Right lobe of liver (tissue), 4 donors: ENCODE measurements around the gene DIO2.

Experiments used
- POLR2A ChIP-seq: fragments of 450-650 bp; IDR thresholded peaks from one replicate; pipeline ENCODE4 v1.6.1; 2017; ENCODE audit warnings: antibody characterized with exemption, mild to moderate bottlenecking
- TF ChIP-seq, protein P1 (sequence below), 4 donors: fragments of 200-600 bp in 3 of 4; fragments of 450-650 bp in 1 of 4; IDR thresholded peaks; one replicate each; pipeline versions ENCODE4 v1.5.1 to v1.8.0; 2016 to 2022; ENCODE audit warnings: antibody characterized with exemption in 4 of 4, mild to moderate bottlenecking in 2 of 4
- donor health status: DM: no; HTN: no; CAD: no.
- donor health status: DM: no; HTN: no; CAD: no.
- donor health status: DM: no; HTN: yes; CAD: no.

- TF ChIP-seq, protein P1, sequence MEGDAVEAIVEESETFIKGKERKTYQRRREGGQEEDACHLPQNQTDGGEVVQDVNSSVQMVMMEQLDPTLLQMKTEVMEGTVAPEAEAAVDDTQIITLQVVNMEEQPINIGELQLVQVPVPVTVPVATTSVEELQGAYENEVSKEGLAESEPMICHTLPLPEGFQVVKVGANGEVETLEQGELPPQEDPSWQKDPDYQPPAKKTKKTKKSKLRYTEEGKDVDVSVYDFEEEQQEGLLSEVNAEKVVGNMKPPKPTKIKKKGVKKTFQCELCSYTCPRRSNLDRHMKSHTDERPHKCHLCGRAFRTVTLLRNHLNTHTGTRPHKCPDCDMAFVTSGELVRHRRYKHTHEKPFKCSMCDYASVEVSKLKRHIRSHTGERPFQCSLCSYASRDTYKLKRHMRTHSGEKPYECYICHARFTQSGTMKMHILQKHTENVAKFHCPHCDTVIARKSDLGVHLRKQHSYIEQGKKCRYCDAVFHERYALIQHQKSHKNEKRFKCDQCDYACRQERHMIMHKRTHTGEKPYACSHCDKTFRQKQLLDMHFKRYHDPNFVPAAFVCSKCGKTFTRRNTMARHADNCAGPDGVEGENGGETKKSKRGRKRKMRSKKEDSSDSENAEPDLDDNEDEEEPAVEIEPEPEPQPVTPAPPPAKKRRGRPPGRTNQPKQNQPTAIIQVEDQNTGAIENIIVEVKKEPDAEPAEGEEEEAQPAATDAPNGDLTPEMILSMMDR (IDR thresholded peaks at IDR 0.05): no peak
- no peak for TF ChIP-seq POLR2A
These were observed 706 bp upstream of the DIO2 start for GRCh38 chr14:80212023-80212397.
